PC-9 (cell line): ENCODE results near the gene ZBTB21.

Experiments used
- CTCF ChIP-seq: fragments of 200-600 bp; sonication (generic); conservative IDR thresholded peaks from 2 replicates; pipeline ENCODE4 v1.6.1; 2017; ENCODE audit warnings: mixed run types, antibody characterized with exemption, mild to moderate bottlenecking, moderate library complexity
- EZH2 ChIP-seq: fragments of 200-600 bp; sonication (generic); IDR thresholded peaks from 2 replicates; pipeline ENCODE4 v1.8.0; 2017; ENCODE audit warnings: antibody characterized with exemption, low read depth

- TF ChIP-seq CTCF (no peak), EZH2 (no peak)
These were observed 31.6 kb upstream of the ZBTB21 start for GRCh38 chr21:42041711-42042110.
